Measurements from ENCODE around the gene DEFB123.

The DEFB123 gene

GRCh38 chr20:31474097-31474436 is 33.6 kb downstream of the DEFB123 start:
- DNase-seq (ENCODE audit: low read depth): no peak

- no peak for DNase-seq (ENCODE audit: low read depth)
Observed at GRCh38 chr20:31474758-31475427, 34.5 kb downstream of the DEFB123 start, which contains the start of the genes DEFB124 and REM1. Gene DEFB124, minus strand, starts transcription at chr20:31475127. Its CDS starts 2,114 bp downstream, at chr20:31473013. Gene REM1, plus strand, starts transcription at chr20:31475288. Its CDS starts 1,158 bp downstream, at chr20:31476446.

- DNase-seq (ENCODE audit: low read depth): no peak
Observed at GRCh38 chr20:31475472-31476293, 35.3 kb downstream of the DEFB123 start.

- no peak for DNase-seq (ENCODE audit: low read depth)
Observed at GRCh38 chr20:31476294-31476585, 35.8 kb downstream of the DEFB123 start.

GRCh38 chr20:31476643-31477215 is 36.3 kb downstream of the DEFB123 start:
- no peak for DNase-seq (ENCODE audit: low read depth)

- DNase-seq (ENCODE audit: low read depth): no peak
Observed at GRCh38 chr20:31484001-31484400, 43.6 kb downstream of the DEFB123 start.

GRCh38 chr20:31485450-31486339 is 45.3 kb downstream of the DEFB123 start:
- no peak for DNase-seq (ENCODE audit: low read depth)

GRCh38 chr20:31488115-31488514 is 47.7 kb downstream of the DEFB123 start:
- no peak for DNase-seq (ENCODE audit: low read depth)

- no peak for DNase-seq (ENCODE audit: low read depth)
Observed at GRCh38 chr20:31489152-31489551, 48.7 kb downstream of the DEFB123 start.

GRCh38 chr20:31490752-31491151 is 50.3 kb downstream of the DEFB123 start:
- no peak for DNase-seq (ENCODE audit: low read depth)

- DNase-seq (ENCODE audit: low read depth): no peak
Observed at GRCh38 chr20:31494131-31494530, 53.7 kb downstream of the DEFB123 start.

- no peak for DNase-seq (ENCODE audit: low read depth)
Observed at GRCh38 chr20:31496761-31497295, 56.4 kb downstream of the DEFB123 start.

- no peak for DNase-seq (ENCODE audit: low read depth)
Observed at GRCh38 chr20:31497838-31498540, 57.6 kb downstream of the DEFB123 start.
